Measurements from ENCODE around the gene HPSE2.

GRCh38 chr10:98408799-98409198 is 826.9 kb downstream of the HPSE2 start:
- TF ChIP-seq CTCF (IDR thresholded peaks at IDR 0.05), result no peak
- TF ChIP-seq POLR2A (IDR thresholded peaks at IDR 0.05), result no peak
- TF ChIP-seq POLR2AphosphoS5 (IDR thresholded peaks at IDR 0.05), result no peak
- no peak for TF ChIP-seq EP300 (IDR thresholded peaks at IDR 0.05)
